Nephron progenitor cell (in vitro differentiated cells): ENCODE results near the gene PRELP.
A peak's percentile ranks its signal among the peaks of the same experiment; 100 is the strongest.

Experiments
- DNase-seq: peaks from one replicate; pipeline ENCODE4 v3.0.0; 2021
- H3K27ac Mint-ChIP-seq: 2 replicates; pipeline ENCODE4 v1.8.0; 2021; ENCODE audit warnings: mild to moderate bottlenecking, moderate library complexity, mixed read lengths
- H3K27me3 Mint-ChIP-seq: 2 replicates; pipeline ENCODE4 v1.8.0; 2021; ENCODE audit warnings: mild to moderate bottlenecking, low read depth, mixed read lengths; ENCODE audit not compliant: poor library complexity
- H3K36me3 Mint-ChIP-seq: 2 replicates; pipeline ENCODE4 v1.8.0; 2021; ENCODE audit warnings: low read depth, mixed read lengths
- H3K4me1 Mint-ChIP-seq: 2 replicates; pipeline ENCODE4 v1.8.0; 2021; ENCODE audit warnings: mixed read lengths
- H3K4me3 Mint-ChIP-seq: 2 replicates; pipeline ENCODE4 v1.8.0; 2021; ENCODE audit warnings: mild to moderate bottlenecking, moderate library complexity, mixed read lengths
- H3K9me3 Mint-ChIP-seq: 2 replicates; pipeline ENCODE4 v1.8.0; 2021; ENCODE audit warnings: mild to moderate bottlenecking, moderate library complexity, mixed read lengths
- CTCF ChIP-seq: fragments of 200-600 bp; sonication (generic); IDR thresholded peaks from 2 replicates; pipeline ENCODE4 v1.5.0; 2021; ENCODE audit warnings: antibody characterized with exemption

The PRELP gene

GRCh38 chr1:203524824-203525223, 49.2 kb downstream of the PRELP start:
- Mint-ChIP-seq H3K9me3 (no peaks in the 10 kb centered on the region), H3K27ac (no peak overlapping the region), H3K4me3 (no peak overlapping the region), H3K36me3 (no peaks in the 10 kb centered on the region), H3K4me1 (peaks cover 64% of the 10 kb centered on the region), H3K27me3 (peaks cover 41% of the 10 kb centered on the region)
- no peak for TF ChIP-seq CTCF
- DNase-seq, result no peak

GRCh38 chr1:203525685-203526084, 50.1 kb downstream of the PRELP start:
- no peak for TF ChIP-seq CTCF
- no peaks in the 10 kb centered on the region for H3K9me3 Mint-ChIP-seq
- H3K4me1 Mint-ChIP-seq, result peaks cover 64% of the 10 kb centered on the region

GRCh38 chr1:203526130-203526529, 50.5 kb downstream of the PRELP start:
- DNase-seq, result no peak
- no peaks in the 10 kb centered on the region for H3K9me3 Mint-ChIP-seq
- no peak for TF ChIP-seq CTCF
- H3K27ac Mint-ChIP-seq, result no peak overlapping the region
- peaks cover 61% of the 10 kb centered on the region for H3K4me1 Mint-ChIP-seq
- H3K36me3 Mint-ChIP-seq, result no peaks in the 10 kb centered on the region
- peaks cover 28% of the 10 kb centered on the region for H3K27me3 Mint-ChIP-seq
- H3K4me3 Mint-ChIP-seq, result no peak overlapping the region

More at GRCh38 chr1:203525685-203526084, 50.1 kb downstream of the PRELP start:
- no peak for DNase-seq
- no peaks in the 10 kb centered on the region for H3K36me3 Mint-ChIP-seq
- no peak overlapping the region for H3K4me3 Mint-ChIP-seq
- no peak overlapping the region for H3K27ac Mint-ChIP-seq
- H3K27me3 Mint-ChIP-seq, result peaks cover 33% of the 10 kb centered on the region

- no peak for TF ChIP-seq CTCF
- DNase-seq, result no peak
- H3K4me3 Mint-ChIP-seq, result peak overlapping the region; percentile 1
- peak overlapping the region; percentile 54 for H3K27ac Mint-ChIP-seq
- no peaks in the 10 kb centered on the region for H3K9me3 Mint-ChIP-seq
- H3K27me3 Mint-ChIP-seq, result peaks cover 24% of the 10 kb centered on the region
- peaks cover 56% of the 10 kb centered on the region for H3K4me1 Mint-ChIP-seq
- no peaks in the 10 kb centered on the region for H3K36me3 Mint-ChIP-seq
Measured at GRCh38 chr1:203526572-203526971, 51.0 kb downstream of the PRELP start.

- Mint-ChIP-seq H3K9me3 (no peaks in the 10 kb centered on the region), H3K27ac (peak overlapping the region; percentile 54)
- TF ChIP-seq CTCF, result no peak
Measured at GRCh38 chr1:203527013-203527412, 51.4 kb downstream of the PRELP start.

GRCh38 chr1:203528063-203528462, 52.5 kb downstream of the PRELP start:
- Mint-ChIP-seq H3K9me3 (no peaks in the 10 kb centered on the region), H3K4me3 (no peak overlapping the region), H3K27me3 (peaks cover 13% of the 10 kb centered on the region), H3K36me3 (no peaks in the 10 kb centered on the region), H3K27ac (no peak overlapping the region), H3K4me1 (peaks cover 50% of the 10 kb centered on the region)
- DNase-seq, result no peak
- no peak for TF ChIP-seq CTCF

More at GRCh38 chr1:203527013-203527412, 51.4 kb downstream of the PRELP start:
- H3K4me3 Mint-ChIP-seq, result peak overlapping the region; percentile 9
- H3K4me1 Mint-ChIP-seq, result peaks cover 54% of the 10 kb centered on the region
- peaks cover 19% of the 10 kb centered on the region for H3K27me3 Mint-ChIP-seq
- DNase-seq, result no peak
- no peaks in the 10 kb centered on the region for H3K36me3 Mint-ChIP-seq
